PFSK-1 (cell line): ENCODE data around the gene ARMC6.

Experiments used
- FOXP2 ChIP-seq: optimal IDR thresholded peaks from 2 replicates; pipeline ENCODE3; 2011; ENCODE audit warnings: borderline replicate concordance, control low read depth, inconsistent platforms; ENCODE audit not compliant: insufficient read depth; ENCODE audit errors: extremely low read length, extremely low read depth
- POLR2AphosphoS5 ChIP-seq: IDR thresholded peaks from 2 replicates; pipeline ENCODE4 v1.6.1; 2012; ENCODE audit warnings: low read depth, mild to moderate bottlenecking, control low read depth, low read length, moderate library complexity
- REST ChIP-seq, 2 experiments: IDR thresholded peaks; 2 replicates each; pipeline versions ENCODE4 v1.6.1 to v1.8.0; 2011 to 2012; ENCODE audit warnings: low read depth in 2 of 2, low read length in 2 of 2, control low read depth in 1 of 2, inconsistent platforms in 1 of 2, mild to moderate bottlenecking in 1 of 2, moderate library complexity in 1 of 2; ENCODE audit not compliant: insufficient read depth in 1 of 2
- SIN3A ChIP-seq: IDR thresholded peaks from 2 replicates; pipeline ENCODE4 v1.6.1; 2012; ENCODE audit warnings: mild to moderate bottlenecking, low read length, moderate library complexity, borderline replicate concordance; ENCODE audit not compliant: insufficient read depth

GRCh38 chr19:18995804-18996241 lies 37.6 kb upstream of the ARMC6 start:
- no peak for TF ChIP-seq FOXP2
- no peak for TF ChIP-seq POLR2AphosphoS5
- no peak for TF ChIP-seq REST (IDR thresholded peaks at IDR 0.05; ENCODE audit: insufficient read depth in 1 of 2, low read depth in 2 of 2, low read length in 2 of 2)
- TF ChIP-seq SIN3A: no peak
